Measurements from ENCODE around the gene GDF7. TPM values are rescaled to one million over a fixed set of nuclear protein-coding genes. Genes with fewer than 3 reads are reported as not detected.

GDF7 gene
- polyA plus RNA-seq, 1 of the 3 experiments (the other 2 are of a cell fraction): 0.02 TPM

GRCh38 chr2:20657522-20658235, 9.3 kb upstream of the GDF7 start:
- no peak for DNase-seq
- Histone ChIP-seq H3K9me2 (no peaks in the 10 kb centered on the region), H3F3A (replicated peaks; ENCODE audit: insufficient read depth) (no peaks in the 10 kb centered on the region), H3K4me3 (ENCODE audit: low read depth in 2 of 2, low read length in 1 of 2) (no peak overlapping the region), H3K4me2 (no peak overlapping the region), H3K79me2 (ENCODE audit: insufficient read depth) (no peaks in the 10 kb centered on the region), H3K27me3 (ENCODE audit: insufficient read depth) (peaks cover 45% of the 10 kb centered on the region), H3K9me3 (no peaks in the 10 kb centered on the region), H3K36me3 (replicated peaks in 1 of 2; ENCODE audit: control insufficient read depth in 1 of 2, insufficient read depth in 2 of 2, low read length in 1 of 2) (no peaks in the 10 kb centered on the region), H3K27ac (ENCODE audit: low read depth in 2 of 2, low read length in 1 of 2) (no peak overlapping the region), H2AFZ (ENCODE audit: low read depth) (no peak overlapping the region), H3K9ac (no peak overlapping the region), H3K4me1 (ENCODE audit: control insufficient read depth in 1 of 2, insufficient read depth in 2 of 2, low read depth in 1 of 2, low read length in 1 of 2) (no peaks in the 10 kb centered on the region; a peak in 1 of 4 replicates), H4K20me1 (ENCODE audit: insufficient read depth) (no peaks in the 10 kb centered on the region)
- ChIA-PET POLR2A (no interaction called here), CTCF (interaction anchor here (0.6 to 9.8 kb wide), 9 partner anchors 9 to 460 kb away, joined by 3 to 103 read pairs (median 3); partner anchors contain the start of gene GDF7)
- no peak for TF ChIP-seq PBX3 (IDR thresholded peaks at IDR 0.05)
- no peak for TF ChIP-seq MEF2A (IDR thresholded peaks at IDR 0.05; ENCODE audit: borderline replicate concordance, low read depth)
- no peak for TF ChIP-seq NFIC (IDR thresholded peaks at IDR 0.05; ENCODE audit: borderline replicate concordance)
- TF ChIP-seq YY1 (IDR thresholded peaks at IDR 0.05; ENCODE audit: low read depth): no peak
- no peak for TF ChIP-seq EP300 (IDR thresholded peaks at IDR 0.05; ENCODE audit: borderline replicate concordance in 1 of 2, low read depth in 1 of 2, low read length in 1 of 2)
- TF ChIP-seq MAX (IDR thresholded peaks at IDR 0.05; ENCODE audit: low read depth): no peak
- TF ChIP-seq GABPA (IDR thresholded peaks at IDR 0.05; ENCODE audit: low read depth): no peak
- no peak for TF ChIP-seq ELF1 (IDR thresholded peaks at IDR 0.05)
- TF ChIP-seq USF2 (IDR thresholded peaks at IDR 0.05; ENCODE audit: borderline replicate concordance, low read depth, low read length): no peak
- TF ChIP-seq MXI1 (IDR thresholded peaks at IDR 0.05; ENCODE audit: low read depth, low read length): no peak
- TF ChIP-seq CHD2 (IDR thresholded peaks at IDR 0.05; ENCODE audit: low read length, partially characterized antibody): no peak
- no peak for TF ChIP-seq SMC3 (IDR thresholded peaks at IDR 0.05; ENCODE audit: low read depth, low read length)
- TF ChIP-seq POLR2AphosphoS5 (IDR thresholded peaks at IDR 0.05; ENCODE audit: low read depth, low read length): no peak
- WGBS (ENCODE audit: low lambda C conversion rate): 91% methylated on average over 4 of the region's 4 CpGs
